Adipose tissue (tissue), 3 donors: Measurements from ENCODE around the gene TNFRSF17. TPM values are rescaled to one million over a fixed set of nuclear protein-coding genes. Genes with fewer than 3 reads are reported as not detected.

ENCODE experiments used
- H3K27ac ChIP-seq: one replicate; pipeline ENCODE4 v1.5.1; 2013; ENCODE audit warnings: low read depth, low read length
- WGBS, 3 donors: extraction: QIAGEN DNeasy Blood & Tissue Kit; methylation state at CpG; one replicate each; pipeline ENCODE4 v1.1.7; 2013; 5-methylcytosine and 5-hydroxymethylcytosine counted together
- polyA plus RNA-seq, 3 donors: library from polyadenylated mRNA; stranded (reverse); fragments of 200-250 nt; gene quantifications; one replicate each; pipeline ENCODE4 v1.2.3, GENCODE V29; 2013
- donor health status: healthy with polysubstance abuse.
- donor health status: Bipolar disorder and iron deficiency.
- donor health status: healthy.

Gene TNFRSF17
- polyA plus RNA-seq, 3 donors = 0.20 TPM; not detected in 2

- no peak overlapping the region for H3K27ac ChIP-seq
- WGBS, 3 donors = 86 to 92% (median 87%) methylated on average over 16 of the region's 16 CpGs
These were observed 27.8 kb downstream of the TNFRSF17 start for GRCh38 chr16:11992586-11993524.

GRCh38 chr16:11994143-11995119 is 29.4 kb downstream of the TNFRSF17 start:
- 63 to 80% (median 68%) methylated on average over 8 of the region's 8 CpGs for WGBS, 3 donors
- no peak overlapping the region for H3K27ac ChIP-seq

GRCh38 chr16:11996433-11997330 is 31.7 kb downstream of the TNFRSF17 start:
- WGBS, 3 donors = 65 to 74% (median 67%) methylated on average over 9 of the region's 9 CpGs
- no peak overlapping the region for H3K27ac ChIP-seq

DNA sequence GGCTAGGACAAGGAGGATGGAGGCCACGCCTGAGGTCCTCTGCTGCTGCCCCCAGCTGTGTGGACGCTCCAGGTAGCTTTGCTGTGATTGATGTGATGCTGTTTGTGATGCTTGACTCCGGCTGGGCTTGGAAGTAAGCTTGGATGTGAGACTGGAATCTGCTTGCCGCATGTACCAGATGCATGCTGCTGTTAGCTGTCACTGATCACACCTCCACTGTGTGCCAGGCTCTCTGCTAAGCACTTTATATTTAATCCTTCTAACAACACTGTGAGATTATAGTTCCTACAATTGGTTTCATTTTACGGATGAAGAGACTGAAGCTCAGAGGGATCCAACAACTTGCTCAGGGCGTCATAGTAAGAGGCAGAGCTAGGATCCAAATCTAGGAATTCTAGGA is 35.0 kb downstream of the TNFRSF17 start:
- H3K27ac ChIP-seq = no peak overlapping the region
- 84 to 94% (median 90%) methylated on average over 6 of the region's 6 CpGs for WGBS, 3 donors

DNA sequence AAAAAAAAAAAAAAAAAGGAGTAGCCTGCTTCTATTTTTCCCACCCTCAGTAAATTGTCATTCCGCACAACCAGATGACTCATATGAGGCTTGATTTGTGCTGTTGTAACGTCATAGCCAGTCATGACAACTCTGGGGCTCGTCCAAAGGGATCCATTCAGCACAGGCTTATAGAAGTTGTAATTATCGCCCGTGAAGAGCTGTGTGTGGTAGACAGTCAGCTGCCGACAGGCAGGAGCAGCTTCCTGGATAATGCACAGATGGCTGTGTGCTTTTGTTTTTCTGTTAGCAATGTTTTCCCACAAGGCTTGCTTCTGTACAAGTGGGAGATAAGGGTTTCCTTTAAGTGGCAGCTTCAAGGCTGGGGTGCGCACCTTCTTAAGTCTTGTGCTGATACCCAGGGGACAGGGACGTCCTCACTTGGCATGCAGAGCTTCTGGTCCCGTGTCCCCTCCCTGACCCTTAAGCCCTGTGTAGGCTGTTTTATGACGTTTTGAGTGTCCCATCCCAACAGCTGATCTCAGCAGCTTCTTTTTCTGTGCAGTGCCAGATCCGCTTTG is 37.5 kb downstream of the TNFRSF17 start:
- WGBS, 3 donors = 52 to 72% (median 61%) methylated on average over 11 of the region's 11 CpGs
- no peak overlapping the region for H3K27ac ChIP-seq

DNA sequence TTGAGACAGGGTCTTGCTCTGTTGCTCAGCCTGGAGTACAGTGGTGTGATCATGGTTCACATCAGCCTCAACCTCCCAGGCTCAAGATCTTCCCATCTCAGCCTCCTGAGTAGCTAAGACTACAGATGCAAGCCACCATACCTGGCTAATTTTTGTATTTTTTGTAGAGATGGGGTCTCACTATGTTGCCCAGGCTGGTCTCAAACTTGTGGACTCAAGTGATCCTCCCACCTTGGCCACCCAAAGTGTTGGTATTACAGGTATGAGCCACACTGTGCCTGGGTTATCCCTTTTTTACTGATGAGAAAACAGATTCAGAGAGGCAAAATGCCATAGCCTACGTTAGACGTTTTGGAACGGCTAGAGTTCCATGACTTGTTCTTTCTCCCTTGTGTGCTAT is 41.6 kb downstream of the TNFRSF17 start:
- H3K27ac ChIP-seq = no peak overlapping the region
- WGBS, 3 donors = 85 to 97% (median 94%) methylated on average over 3 of the region's 3 CpGs

GRCh38 chr16:12009462-12009861 is 44.5 kb downstream of the TNFRSF17 start:
- H3K27ac ChIP-seq = no peak overlapping the region
- WGBS, 3 donors = 60 to 88% (median 66%) methylated on average over 7 of the region's 7 CpGs

GRCh38 chr16:12009922-12010321 is 44.9 kb downstream of the TNFRSF17 start:
- H3K27ac ChIP-seq = no peak overlapping the region
- WGBS, 3 donors = 93 to 100% (median 95%) methylated on average over 2 of the region's 2 CpGs

- 54 to 83% (median 55%) methylated on average over 13 of the region's 13 CpGs for WGBS, 3 donors
- no peak overlapping the region for H3K27ac ChIP-seq
These were observed 45.6 kb downstream of the TNFRSF17 start for GRCh38 chr16:12010388-12011251.

GRCh38 chr16:12011565-12011964 is 46.6 kb downstream of the TNFRSF17 start:
- 85 to 93% (median 89%) methylated on average over 4 of the region's 4 CpGs for WGBS, 3 donors

GRCh38 chr16:12016291-12016947 is 51.4 kb downstream of the TNFRSF17 start:
- H3K27ac ChIP-seq = no peak overlapping the region
- WGBS, 3 donors = 56 to 94% (median 88%) methylated on average over 4 of the region's 4 CpGs

More at GRCh38 chr16:12011565-12011964, 46.6 kb downstream of the TNFRSF17 start:
- no peak overlapping the region for H3K27ac ChIP-seq

- H3K27ac ChIP-seq = no peak overlapping the region
- WGBS, 3 donors = 75 to 88% (median 79%) methylated on average over 5 of the region's 5 CpGs
These were observed 52.5 kb downstream of the TNFRSF17 start for GRCh38 chr16:12017558-12017957.

Other genes with a start within 250 kb of the TNFRSF17 start
- 10 to 100 TPM; 29.7 to 47.3 (median 35.5) TPM for gene TXNDC11, start 222.4 kb upstream of the TNFRSF17 start, polyA plus RNA-seq
- 10 to 100 TPM; 20.9 to 37.1 (median 23.4) TPM for gene ZC3H7A, start 168.0 kb upstream of the TNFRSF17 start, polyA plus RNA-seq
- gene RSL1D1, start 113.7 kb upstream of the TNFRSF17 start, polyA plus RNA-seq = 100 to 1,000 TPM in 2 of 3 donors, 10 to 100 TPM in 1; 78.8 to 147 (median 103) TPM
- gene GSPT1, start 49.3 kb upstream of the TNFRSF17 start, polyA plus RNA-seq = 10 to 100 TPM; 28.7 to 65.8 (median 38.6) TPM
- gene NPIPB2, start 23.2 kb upstream of the TNFRSF17 start, polyA plus RNA-seq = 1 to 10 TPM; 3.1 to 6.2 (median 5.6) TPM
- gene SNX29, start 11.5 kb downstream of the TNFRSF17 start, polyA plus RNA-seq = 10 to 100 TPM in 1 of 3 donors, 1 to 10 TPM in 2; 1.7 to 11.2 (median 8.5) TPM